Measurements from ENCODE around the gene KLHDC1.

KLHDC1 gene

DNA sequence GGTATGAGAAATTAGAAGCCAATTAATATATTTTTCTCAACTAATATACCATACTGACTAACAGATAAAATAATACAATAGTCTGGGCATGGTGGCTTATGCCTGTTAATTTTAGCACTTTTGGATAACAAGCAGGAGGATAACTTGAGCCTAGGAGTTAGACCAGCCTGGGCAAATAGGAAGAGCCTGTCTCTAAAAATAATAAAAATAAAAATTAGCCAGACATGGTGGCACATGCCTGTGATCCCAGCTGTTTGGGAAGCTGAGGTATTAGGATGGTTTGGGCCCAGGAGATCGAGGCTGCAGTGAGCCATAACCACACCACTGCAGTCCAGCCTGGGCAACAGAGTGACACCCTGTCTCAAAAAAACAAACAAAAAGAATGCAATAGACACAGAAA lies 99.7 kb downstream of the KLHDC1 start:
- no peak for DNase-seq

GRCh38 chr14:49796025-49796424 lies 103.1 kb downstream of the KLHDC1 start:
- DNase-seq: no peak

Data from GDM1 (cell line).